ENCODE results near the gene CXorf49.
"Not testable (repeated sequence)": the region's sequence is repeated elsewhere in the genome, so short reads cannot be mapped to it uniquely, and the experiment has no call there.

The CXorf49 gene

DNA sequence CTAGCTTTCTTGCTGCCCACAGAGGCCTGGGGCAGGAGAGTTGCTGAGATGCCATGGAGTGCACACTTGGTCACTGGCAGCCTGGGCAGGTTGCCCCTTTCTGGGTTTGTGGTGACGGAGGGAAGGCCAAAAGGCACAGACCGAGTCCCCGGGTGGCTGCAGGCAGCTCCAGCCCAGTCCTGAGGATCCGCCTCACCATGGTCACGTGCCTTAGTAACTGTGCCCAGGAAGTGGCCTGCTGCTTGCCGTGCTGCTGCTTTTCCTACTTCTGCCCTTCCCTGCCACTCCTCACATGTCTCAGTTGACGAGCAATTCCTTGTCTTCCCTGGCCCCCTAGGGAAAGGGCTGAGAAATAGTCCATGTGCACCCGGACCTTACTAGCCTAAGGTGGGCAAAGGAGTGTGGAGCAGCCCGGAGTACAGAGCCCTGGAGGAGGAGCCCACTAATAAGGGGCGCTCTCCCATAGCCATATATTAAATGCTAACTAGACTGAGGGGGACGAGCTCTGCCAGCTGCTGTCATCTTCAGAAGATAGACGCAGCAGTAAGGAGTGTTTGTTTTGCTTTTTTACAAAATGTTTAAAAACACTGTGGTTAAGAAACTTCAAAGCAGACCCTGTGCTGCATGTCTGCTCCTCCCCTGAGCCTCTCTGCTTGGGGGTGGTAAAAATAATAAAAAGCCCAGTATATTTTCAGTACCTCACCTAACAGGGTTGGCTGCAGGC lies 19.6 kb downstream of the CXorf49 start:
- DNase-seq (ENCODE audit: low spot score in 2 of 2); H3K9me3 Mint-ChIP-seq; H3K27me3 Mint-ChIP-seq; H3K4me1 Mint-ChIP-seq; H3K36me3 Mint-ChIP-seq (ENCODE audit: insufficient read depth); H3K27ac Mint-ChIP-seq (ENCODE audit: low read depth); H3K4me3 Mint-ChIP-seq: not testable (repeated sequence)
- peak; percentile 47 for ATAC-seq (replicated peaks; ENCODE audit: extremely low read depth, poor library complexity, severe bottlenecking)

DNA sequence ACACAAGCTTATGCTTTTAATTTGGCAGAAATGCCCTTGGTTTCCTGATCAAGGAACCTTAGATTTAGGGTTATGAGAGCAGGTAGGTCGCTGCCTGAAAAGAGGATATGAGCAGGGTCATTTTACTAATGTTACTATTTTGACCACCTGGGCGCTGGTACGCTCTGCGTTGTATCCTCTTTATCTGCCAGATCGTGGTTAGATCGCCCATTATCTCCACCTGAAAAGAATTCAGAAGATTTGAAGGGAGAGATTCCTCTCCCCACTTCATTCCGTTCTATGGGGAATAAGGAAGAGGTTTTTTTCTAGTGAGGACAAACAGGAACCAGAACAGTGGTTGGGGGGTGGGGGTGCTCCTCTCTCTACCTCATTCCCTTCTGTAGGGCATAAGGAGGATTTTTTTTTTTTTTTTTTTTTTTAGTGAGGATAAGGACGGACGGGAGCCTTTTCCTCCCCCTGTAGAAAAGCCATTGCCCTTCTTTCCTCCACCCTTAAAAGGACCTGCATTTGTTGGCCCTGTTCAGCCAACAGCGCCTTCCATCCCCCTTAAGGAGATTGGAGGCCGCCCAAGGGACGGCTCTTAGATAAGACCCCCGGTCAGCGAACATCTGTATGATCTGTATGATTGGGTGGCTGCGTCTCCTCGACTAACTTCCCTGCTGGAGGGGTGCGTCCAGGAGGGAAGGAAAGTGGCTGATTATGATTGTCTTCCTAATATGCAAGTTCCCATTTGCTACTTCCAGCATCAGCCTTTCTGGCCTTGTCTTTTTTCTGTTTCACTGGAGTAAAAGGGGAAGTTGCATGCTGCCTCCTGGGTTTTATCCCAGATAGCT lies 20.4 kb downstream of the CXorf49 start:
- H3K27me3 Mint-ChIP-seq; DNase-seq (ENCODE audit: low spot score in 2 of 2); H3K36me3 Mint-ChIP-seq (ENCODE audit: insufficient read depth); H3K4me1 Mint-ChIP-seq; H3K27ac Mint-ChIP-seq (ENCODE audit: low read depth); H3K4me3 Mint-ChIP-seq; H3K9me3 Mint-ChIP-seq; ATAC-seq (replicated peaks; ENCODE audit: extremely low read depth, poor library complexity, severe bottlenecking): not testable (repeated sequence)

DNA sequence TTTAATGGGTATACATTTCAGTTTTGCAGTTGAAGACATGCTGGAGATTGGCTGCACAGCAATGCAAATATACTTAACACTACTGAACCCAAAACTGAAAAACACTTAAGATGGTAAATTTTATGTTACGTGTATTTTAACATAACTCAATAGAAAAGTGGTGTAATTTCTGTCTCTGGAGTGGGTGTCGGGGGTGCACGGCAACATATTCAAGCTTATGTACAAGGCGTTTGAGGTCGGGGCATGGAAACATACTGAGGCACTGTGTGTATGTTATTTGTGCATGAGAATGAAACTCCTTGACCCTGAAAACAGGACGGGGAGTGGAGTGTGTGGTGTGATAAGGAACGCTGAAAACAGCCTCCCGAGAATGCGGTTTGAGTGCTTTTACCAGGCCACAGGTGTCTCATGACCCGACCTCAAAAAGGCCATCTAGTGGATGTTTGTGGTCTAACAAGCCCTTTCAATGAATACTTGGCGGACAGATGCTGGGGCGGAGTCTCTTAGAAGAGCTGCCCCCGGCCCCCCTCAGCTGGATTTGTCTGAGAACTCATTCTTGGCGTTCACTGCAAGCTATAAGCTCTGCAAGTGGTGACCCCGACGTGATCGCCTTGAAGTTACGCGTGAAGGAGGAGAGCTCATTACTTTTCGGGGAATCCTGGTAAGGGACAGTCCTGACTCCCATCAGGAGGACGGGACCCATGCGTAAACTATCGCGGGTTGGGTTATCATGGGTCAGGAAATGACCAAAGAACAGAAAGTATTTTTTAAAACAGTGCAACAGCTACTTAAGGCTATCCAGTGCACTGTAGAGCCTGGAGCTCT lies 21.2 kb downstream of the CXorf49 start:
- H3K9me3 Mint-ChIP-seq; H3K4me1 Mint-ChIP-seq; H3K27ac Mint-ChIP-seq (ENCODE audit: low read depth); H3K36me3 Mint-ChIP-seq (ENCODE audit: insufficient read depth); H3K4me3 Mint-ChIP-seq; DNase-seq (ENCODE audit: low spot score in 2 of 2); H3K27me3 Mint-ChIP-seq: not testable (repeated sequence)
- peak; percentile 56 for ATAC-seq (replicated peaks; ENCODE audit: extremely low read depth, poor library complexity, severe bottlenecking)

DNA sequence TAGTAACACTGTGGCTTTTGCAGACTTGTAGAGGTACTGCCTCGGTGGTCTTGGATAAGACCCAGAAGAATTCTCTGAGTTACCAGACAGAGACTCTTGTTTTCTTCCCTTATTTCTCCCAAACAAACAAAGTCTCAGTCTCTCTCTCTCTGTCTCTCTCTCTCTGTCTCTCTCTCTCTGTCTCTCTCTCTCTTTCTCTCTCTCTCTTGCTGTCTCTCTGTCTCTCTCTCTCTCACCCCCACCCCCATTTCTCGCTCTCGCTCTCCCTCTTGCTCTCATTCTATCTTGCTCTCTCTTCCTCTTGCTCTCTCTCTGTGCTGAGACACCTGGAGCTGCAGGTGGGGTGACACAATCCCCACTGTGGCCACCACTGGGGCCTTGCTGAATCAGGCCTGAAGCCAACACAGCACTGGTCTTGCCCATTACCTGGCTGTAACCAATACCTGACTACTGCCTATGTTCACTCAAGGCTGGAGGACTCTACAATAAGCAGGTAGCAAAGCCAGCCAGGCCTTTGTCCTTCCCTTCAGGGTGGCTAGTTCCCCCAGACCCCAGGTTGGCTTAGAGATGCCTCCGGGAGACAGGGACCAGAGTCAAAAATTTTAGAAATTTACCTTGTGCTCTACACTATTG lies 38.4 kb downstream of the CXorf49 start:
- Mint-ChIP-seq H3K4me1 (no peaks in the 10 kb centered on the region), H3K27me3 (no peaks in the 10 kb centered on the region), H3K36me3 (ENCODE audit: insufficient read depth) (no peaks in the 10 kb centered on the region), H3K9me3 (no peaks in the 10 kb centered on the region), H3K27ac (ENCODE audit: low read depth) (no peak overlapping the region), H3K4me3 (no peak overlapping the region)
- DNase-seq (ENCODE audit: low spot score in 2 of 2) (no peak), ATAC-seq (replicated peaks; ENCODE audit: extremely low read depth, poor library complexity, severe bottlenecking) (no peak)

DNA sequence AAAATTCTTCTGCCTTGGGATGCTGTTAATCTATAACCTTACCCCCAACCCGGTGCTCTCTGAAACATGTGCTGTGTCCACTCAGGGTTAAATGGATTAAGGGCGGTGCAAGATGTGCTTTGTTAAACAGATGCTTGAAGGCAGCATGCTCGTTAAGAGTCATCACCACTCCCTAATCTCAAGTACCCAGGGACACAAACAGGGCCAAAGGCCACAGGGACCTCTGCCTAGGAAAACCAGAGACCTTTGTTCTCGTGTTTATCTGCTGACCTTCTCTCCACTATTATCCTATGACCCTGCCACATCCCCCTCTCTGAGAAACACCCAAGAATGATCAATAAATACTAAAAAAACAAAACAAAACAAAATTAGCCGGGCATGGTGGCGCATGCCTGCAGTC lies 40.9 kb downstream of the CXorf49 start:
- H3K4me3 Mint-ChIP-seq; DNase-seq (ENCODE audit: low spot score in 2 of 2); H3K9me3 Mint-ChIP-seq; H3K27ac Mint-ChIP-seq (ENCODE audit: low read depth); H3K4me1 Mint-ChIP-seq; H3K36me3 Mint-ChIP-seq (ENCODE audit: insufficient read depth); ATAC-seq (replicated peaks; ENCODE audit: extremely low read depth, poor library complexity, severe bottlenecking); H3K27me3 Mint-ChIP-seq: not testable (repeated sequence)

DNA sequence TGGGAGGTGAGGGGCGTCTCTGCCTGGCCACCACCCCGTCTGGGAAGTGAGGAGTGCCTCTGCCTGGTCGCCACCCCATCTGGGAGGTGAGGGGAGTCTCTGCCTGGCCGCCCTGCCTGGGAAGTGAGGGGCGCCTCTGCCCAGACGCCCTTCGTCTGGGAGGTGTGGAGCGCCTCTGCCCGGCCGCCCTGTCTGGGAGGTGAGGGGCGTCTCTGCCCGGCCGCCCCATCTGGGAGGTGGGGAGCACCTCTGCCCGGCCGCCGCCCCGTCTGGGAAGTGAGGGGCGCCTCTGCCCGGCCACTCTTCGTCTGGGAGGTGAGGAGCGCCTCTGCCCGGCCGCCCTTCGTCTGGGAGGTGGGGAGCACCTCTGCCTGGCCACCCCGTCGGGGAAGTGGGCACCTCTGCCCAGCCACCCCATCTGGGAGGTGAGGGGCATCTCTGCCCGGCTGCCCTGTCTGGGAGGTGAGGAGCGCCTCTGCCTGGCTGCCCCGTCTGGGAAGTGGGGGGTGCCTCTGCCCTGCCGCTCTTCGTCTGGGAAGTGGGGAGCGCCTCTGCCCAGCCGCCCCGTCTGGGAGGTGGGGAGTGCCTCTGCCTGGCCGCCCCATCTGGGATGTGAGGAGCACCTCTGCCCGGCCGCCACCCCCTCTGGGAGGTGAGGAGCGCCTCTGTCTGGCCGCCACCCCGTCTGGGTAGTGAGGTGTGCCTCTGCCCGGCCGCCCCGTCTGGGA lies 41.9 kb downstream of the CXorf49 start:
- H3K27ac Mint-ChIP-seq (ENCODE audit: low read depth); H3K27me3 Mint-ChIP-seq; DNase-seq (ENCODE audit: low spot score in 2 of 2); H3K36me3 Mint-ChIP-seq (ENCODE audit: insufficient read depth); H3K9me3 Mint-ChIP-seq; H3K4me3 Mint-ChIP-seq; ATAC-seq (replicated peaks; ENCODE audit: extremely low read depth, poor library complexity, severe bottlenecking); H3K4me1 Mint-ChIP-seq: not testable (repeated sequence)

DNA sequence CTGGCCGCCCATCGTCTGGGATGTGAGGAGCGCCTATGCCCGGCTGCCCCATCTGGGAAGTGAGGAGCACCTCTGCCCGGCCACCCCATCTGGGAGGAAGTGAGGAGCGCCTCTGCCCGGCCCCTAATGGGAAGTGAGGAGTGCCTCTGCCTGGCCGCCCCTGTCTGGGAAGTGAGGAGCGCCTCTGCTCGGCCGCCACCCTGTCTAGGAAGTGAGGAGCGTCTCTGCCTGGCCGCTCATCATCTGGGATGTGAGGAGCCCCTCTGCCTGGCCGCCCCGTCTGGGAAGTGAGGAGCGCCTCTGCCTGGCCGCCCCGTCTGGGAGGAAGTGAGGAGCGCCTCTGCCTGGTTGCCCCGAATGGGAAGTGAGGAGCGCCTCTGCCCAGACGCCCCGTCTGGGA lies 42.4 kb downstream of the CXorf49 start:
- DNase-seq (ENCODE audit: low spot score in 2 of 2); H3K36me3 Mint-ChIP-seq (ENCODE audit: insufficient read depth); H3K9me3 Mint-ChIP-seq; H3K4me3 Mint-ChIP-seq; H3K4me1 Mint-ChIP-seq; H3K27ac Mint-ChIP-seq (ENCODE audit: low read depth); H3K27me3 Mint-ChIP-seq; ATAC-seq (replicated peaks; ENCODE audit: extremely low read depth, poor library complexity, severe bottlenecking): not testable (repeated sequence)

DNA sequence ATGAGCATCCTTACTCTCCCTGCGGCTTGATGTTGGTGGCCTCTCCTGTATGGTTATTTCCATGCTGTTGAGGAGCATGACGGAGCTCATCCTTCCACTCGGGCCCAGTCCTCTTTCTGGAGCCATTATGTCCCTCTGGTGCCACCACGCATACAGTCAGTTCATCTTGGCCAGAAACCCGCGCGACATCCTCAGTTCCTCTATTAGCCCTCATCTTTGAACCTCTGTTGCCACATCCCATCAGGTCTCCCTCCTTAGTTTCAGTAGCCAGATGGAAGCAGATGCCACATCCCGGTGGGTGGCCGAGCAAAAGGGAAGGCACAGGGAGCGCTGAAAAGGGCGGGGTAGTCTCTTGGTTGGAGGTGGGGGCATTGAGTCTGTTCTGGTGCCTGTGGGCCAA lies 46.1 kb downstream of the CXorf49 start:
- peaks cover 1% of the 10 kb centered on the region for H3K36me3 Mint-ChIP-seq (ENCODE audit: insufficient read depth)
- no peak overlapping the region for H3K4me3 Mint-ChIP-seq
- ATAC-seq (replicated peaks; ENCODE audit: extremely low read depth, poor library complexity, severe bottlenecking) (no peak), DNase-seq (ENCODE audit: low spot score in 2 of 2) (no peak)
- H3K4me1 Mint-ChIP-seq, result peaks cover 9% of the 10 kb centered on the region
- no peak overlapping the region for H3K27ac Mint-ChIP-seq (ENCODE audit: low read depth)
- no peaks in the 10 kb centered on the region for H3K9me3 Mint-ChIP-seq
- no peaks in the 10 kb centered on the region for H3K27me3 Mint-ChIP-seq

DNA sequence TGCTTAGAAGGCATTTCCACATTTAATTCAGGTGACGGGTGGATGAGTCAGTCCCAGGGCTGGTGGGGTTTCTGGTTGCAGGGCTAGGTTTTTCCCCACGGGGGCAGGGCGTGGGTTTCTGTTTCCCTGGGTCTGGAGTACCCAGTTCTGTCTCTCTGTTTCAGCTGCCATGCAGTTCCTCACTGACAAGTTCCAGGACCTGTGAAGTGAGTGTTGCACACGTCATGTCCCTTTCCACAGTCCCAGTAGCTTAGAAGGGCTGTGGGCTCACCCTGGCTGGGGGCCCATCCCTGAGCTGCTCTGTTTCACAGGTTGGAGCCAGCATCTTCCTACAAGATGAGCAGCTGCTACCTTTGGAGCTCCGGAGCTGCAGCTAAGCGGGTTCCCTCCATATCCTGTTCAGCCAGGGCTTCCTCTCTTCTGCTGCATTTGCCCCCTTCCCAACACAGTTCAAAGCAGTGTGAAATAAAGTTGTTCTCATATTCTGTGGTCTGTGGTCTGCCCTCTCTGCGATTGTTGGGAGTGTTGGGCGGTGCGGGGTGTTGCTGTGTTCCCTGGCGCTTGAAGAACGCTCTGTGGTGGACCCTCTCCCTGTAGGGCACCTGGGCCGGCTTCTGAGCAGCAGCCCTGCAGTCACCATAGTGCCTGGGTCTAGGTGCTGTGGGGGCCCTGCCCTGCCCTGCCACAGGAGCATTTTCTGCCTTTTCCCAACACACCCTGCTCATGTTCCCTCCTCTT lies 46.9 kb downstream of the CXorf49 start:
- DNase-seq (ENCODE audit: low spot score in 2 of 2), result no peak
- H3K27me3 Mint-ChIP-seq, result no peaks in the 10 kb centered on the region
- peaks cover 9% of the 10 kb centered on the region for H3K4me1 Mint-ChIP-seq
- no peak overlapping the region for H3K4me3 Mint-ChIP-seq
- H3K36me3 Mint-ChIP-seq (ENCODE audit: insufficient read depth), result peaks cover 1% of the 10 kb centered on the region
- ATAC-seq (replicated peaks; ENCODE audit: extremely low read depth, poor library complexity, severe bottlenecking), result no peak
- no peak overlapping the region for H3K27ac Mint-ChIP-seq (ENCODE audit: low read depth)
- H3K9me3 Mint-ChIP-seq, result no peaks in the 10 kb centered on the region

DNA sequence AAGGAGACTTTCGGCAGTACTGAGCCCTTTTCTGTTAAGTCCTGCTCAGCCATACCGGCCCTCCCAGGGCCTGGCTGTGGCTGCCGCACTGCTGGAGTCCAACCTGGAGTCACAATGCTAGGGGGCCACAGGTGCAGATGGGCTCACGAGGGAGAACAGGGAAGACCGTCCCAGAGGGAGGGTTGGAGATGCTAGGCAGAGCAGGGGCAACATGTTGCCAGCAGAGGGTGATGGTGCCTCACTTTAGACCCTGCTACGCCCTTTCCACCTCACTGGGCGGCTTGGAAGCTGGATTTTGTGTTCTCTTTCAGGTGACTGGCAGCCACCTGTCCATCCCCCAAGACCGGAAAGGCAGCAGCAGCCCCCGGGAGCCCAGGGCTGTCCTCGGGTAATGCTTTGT lies 48.1 kb downstream of the CXorf49 start:
- DNase-seq (ENCODE audit: low spot score in 2 of 2); H3K27ac Mint-ChIP-seq (ENCODE audit: low read depth); H3K4me3 Mint-ChIP-seq: not testable (repeated sequence)

DNA sequence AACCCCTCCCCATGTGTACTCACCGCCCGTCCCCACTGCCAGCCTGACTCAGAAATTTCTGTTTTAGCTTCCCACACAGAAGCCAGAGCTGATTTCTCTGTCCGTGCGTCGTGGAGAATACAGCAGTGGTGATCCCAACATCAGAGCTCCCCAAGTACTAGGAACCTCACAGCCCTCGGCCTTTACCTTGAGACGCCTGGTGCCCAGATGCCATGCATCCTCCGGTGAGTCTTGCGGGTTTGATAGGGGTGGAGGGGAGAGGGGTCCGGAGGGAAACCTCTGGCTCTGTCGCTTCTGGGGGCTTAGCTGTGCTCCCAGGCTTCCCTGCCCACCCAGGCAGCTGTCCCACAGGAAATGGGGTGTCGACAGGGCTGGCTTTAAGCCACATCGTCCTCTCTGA lies 48.6 kb downstream of the CXorf49 start:
- Mint-ChIP-seq H3K4me3 (no peak overlapping the region), H3K36me3 (ENCODE audit: insufficient read depth) (peaks cover 1% of the 10 kb centered on the region), H3K4me1 (peaks cover 9% of the 10 kb centered on the region), H3K9me3 (no peaks in the 10 kb centered on the region), H3K27ac (ENCODE audit: low read depth) (no peak overlapping the region), H3K27me3 (no peaks in the 10 kb centered on the region)
- ATAC-seq (replicated peaks; ENCODE audit: extremely low read depth, poor library complexity, severe bottlenecking) (no peak), DNase-seq (ENCODE audit: low spot score in 2 of 2) (no peak)

More for the DNA sequence above, 48.1 kb downstream of the CXorf49 start:
- H3K4me1 Mint-ChIP-seq; H3K27me3 Mint-ChIP-seq; H3K36me3 Mint-ChIP-seq (ENCODE audit: insufficient read depth); ATAC-seq (replicated peaks; ENCODE audit: extremely low read depth, poor library complexity, severe bottlenecking); H3K9me3 Mint-ChIP-seq: not testable (repeated sequence)
